SK-N-SH (cell line): ENCODE results near the gene RAB17.

ENCODE experiments used
- EP300 ChIP-seq, 2 experiments: IDR thresholded peaks; 2 replicates each; pipeline versions ENCODE4 v1.4.0 to v1.6.1; 2012; ENCODE audit warnings: borderline replicate concordance in 1 of 2, low read depth in 1 of 2, low read length in 1 of 2
- RXRA ChIP-seq: IDR thresholded peaks from 2 replicates; pipeline ENCODE4 v1.4.0; 2012; ENCODE audit warnings: low read depth, mild to moderate bottlenecking, borderline replicate concordance
- SMC3 ChIP-seq: IDR thresholded peaks from 2 replicates; pipeline ENCODE4 v1.6.1; 2012; ENCODE audit warnings: low read depth, low read length, improper control_type of control experiment
- TAF1 ChIP-seq: IDR thresholded peaks from 2 replicates; pipeline ENCODE4 v1.6.1; 2012; ENCODE audit warnings: low read depth, mild to moderate bottlenecking, low read length, moderate library complexity, borderline replicate concordance
- TF ChIP-seq, protein P1 (sequence below): fragments of 200-600 bp; sonication (generic); IDR thresholded peaks from 2 replicates; pipeline ENCODE4 v1.6.1; 2017; ENCODE audit warnings: antibody characterized with exemption, mild to moderate bottlenecking, moderate library complexity
- TF ChIP-seq, protein P2 (sequence below): fragments of 150-350 bp; IDR thresholded peaks from 2 replicates; pipeline ENCODE4 v1.6.1; 2016; ENCODE audit warnings: mild to moderate bottlenecking, low read depth, low read length

DNA sequence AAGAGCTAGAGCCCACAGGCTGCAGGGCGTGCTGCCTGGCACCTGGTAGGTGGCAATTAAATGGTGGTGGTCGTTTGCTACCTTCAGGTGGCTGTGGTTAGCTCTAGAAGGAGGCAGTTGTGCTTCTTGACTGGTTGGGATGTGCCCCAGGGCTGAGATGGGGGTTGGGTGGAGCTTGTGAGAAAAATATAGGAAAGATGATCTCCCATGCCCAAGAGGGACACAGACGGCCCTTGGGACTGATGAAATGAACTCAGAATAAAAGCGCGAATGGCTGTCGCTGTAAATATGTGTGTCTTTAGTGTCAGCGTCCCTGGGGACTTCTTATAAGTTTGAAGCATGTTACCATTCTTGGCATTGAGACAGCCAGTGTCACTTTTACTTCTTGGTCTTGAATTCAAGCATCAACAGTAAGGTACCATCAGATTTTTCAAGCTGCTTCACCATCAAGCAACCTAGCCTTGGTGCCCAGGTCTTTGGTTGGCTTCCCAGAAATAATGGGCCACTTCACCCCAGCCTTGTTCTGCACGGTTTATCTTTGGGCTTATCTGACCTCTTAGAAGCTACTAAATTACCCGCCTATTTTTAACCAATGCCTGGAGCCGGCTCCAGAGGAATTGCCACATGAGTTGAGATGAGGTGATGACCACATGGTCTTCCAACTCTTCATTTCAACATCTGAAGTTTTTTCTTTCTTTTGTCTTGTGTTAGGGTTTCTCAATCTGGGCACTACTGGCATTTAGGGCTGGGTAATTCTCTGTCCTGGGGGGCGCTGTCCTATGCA lies 48.7 kb upstream of the RAB17 start:
- TF ChIP-seq, protein P1, sequence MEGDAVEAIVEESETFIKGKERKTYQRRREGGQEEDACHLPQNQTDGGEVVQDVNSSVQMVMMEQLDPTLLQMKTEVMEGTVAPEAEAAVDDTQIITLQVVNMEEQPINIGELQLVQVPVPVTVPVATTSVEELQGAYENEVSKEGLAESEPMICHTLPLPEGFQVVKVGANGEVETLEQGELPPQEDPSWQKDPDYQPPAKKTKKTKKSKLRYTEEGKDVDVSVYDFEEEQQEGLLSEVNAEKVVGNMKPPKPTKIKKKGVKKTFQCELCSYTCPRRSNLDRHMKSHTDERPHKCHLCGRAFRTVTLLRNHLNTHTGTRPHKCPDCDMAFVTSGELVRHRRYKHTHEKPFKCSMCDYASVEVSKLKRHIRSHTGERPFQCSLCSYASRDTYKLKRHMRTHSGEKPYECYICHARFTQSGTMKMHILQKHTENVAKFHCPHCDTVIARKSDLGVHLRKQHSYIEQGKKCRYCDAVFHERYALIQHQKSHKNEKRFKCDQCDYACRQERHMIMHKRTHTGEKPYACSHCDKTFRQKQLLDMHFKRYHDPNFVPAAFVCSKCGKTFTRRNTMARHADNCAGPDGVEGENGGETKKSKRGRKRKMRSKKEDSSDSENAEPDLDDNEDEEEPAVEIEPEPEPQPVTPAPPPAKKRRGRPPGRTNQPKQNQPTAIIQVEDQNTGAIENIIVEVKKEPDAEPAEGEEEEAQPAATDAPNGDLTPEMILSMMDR, result no peak
- TF ChIP-seq RXRA (no peak), TAF1 (no peak), EP300 (IDR thresholded peaks at IDR 0.05; ENCODE audit: borderline replicate concordance in 1 of 2, low read depth in 1 of 2, low read length in 1 of 2) (no peak), SMC3 (no peak)
- TF ChIP-seq, protein P2, sequence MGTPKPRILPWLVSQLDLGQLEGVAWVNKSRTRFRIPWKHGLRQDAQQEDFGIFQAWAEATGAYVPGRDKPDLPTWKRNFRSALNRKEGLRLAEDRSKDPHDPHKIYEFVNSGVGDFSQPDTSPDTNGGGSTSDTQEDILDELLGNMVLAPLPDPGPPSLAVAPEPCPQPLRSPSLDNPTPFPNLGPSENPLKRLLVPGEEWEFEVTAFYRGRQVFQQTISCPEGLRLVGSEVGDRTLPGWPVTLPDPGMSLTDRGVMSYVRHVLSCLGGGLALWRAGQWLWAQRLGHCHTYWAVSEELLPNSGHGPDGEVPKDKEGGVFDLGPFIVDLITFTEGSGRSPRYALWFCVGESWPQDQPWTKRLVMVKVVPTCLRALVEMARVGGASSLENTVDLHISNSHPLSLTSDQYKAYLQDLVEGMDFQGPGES, result no peak
